ENCODE results near the gene FGF19.

FGF19 gene

DNA sequence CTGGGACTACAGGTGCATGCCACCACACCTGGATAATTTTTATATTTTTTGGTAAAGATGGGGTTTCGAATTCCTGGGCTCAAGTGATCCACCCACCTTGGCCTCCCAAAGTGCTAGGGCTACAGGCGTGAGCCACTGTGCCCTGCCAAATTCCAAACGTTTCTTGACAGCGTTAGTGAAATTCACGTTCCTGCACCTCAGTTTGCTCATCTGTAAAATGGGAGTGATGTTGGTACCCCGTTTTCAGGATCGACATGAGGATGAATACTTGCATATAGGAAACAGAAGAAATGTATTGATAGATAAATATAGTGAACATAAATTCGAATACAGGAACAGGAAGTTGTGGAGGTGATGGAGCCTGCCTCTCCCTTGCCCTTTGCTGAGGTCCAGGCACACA is 18.5 kb downstream of the FGF19 start:
- ATAC-seq (ENCODE audit: insufficient read depth, low read depth) (no peak), DNase-seq (no peak)
- Histone ChIP-seq H3K9ac (ENCODE audit: low read depth, low read length) (no peak overlapping the region), H3K79me2 (ENCODE audit: insufficient read depth, low read length) (no peaks in the 10 kb centered on the region), H3K9me3 (ENCODE audit: insufficient read depth, low read length, severe bottlenecking) (no peaks in the 10 kb centered on the region), H4K20me1 (ENCODE audit: insufficient read depth, low read length) (no peaks in the 10 kb centered on the region), H3K36me3 (ENCODE audit: insufficient read depth, low read length) (no peaks in the 10 kb centered on the region), H2AFZ (ENCODE audit: low read depth, low read length) (peak overlapping the region; percentile 30; the same call in 1 of the 2 replicates), H3K27ac (ENCODE audit: low read length) (no peak overlapping the region), H3K4me2 (ENCODE audit: insufficient read depth, low read length) (peak overlapping the region; percentile 34; the same call in 1 of the 2 replicates), H3K27me3 (ENCODE audit: insufficient read depth, low read length, poor library complexity) (peaks cover 10% of the 10 kb centered on the region), H3K4me3 (ENCODE audit: low read depth in 1 of 2, low read length in 2 of 2) (no peak overlapping the region), H3K4me1 (ENCODE audit: insufficient read depth, low read length) (peaks cover 8% of the 10 kb centered on the region)
- TF ChIP-seq, protein P1, sequence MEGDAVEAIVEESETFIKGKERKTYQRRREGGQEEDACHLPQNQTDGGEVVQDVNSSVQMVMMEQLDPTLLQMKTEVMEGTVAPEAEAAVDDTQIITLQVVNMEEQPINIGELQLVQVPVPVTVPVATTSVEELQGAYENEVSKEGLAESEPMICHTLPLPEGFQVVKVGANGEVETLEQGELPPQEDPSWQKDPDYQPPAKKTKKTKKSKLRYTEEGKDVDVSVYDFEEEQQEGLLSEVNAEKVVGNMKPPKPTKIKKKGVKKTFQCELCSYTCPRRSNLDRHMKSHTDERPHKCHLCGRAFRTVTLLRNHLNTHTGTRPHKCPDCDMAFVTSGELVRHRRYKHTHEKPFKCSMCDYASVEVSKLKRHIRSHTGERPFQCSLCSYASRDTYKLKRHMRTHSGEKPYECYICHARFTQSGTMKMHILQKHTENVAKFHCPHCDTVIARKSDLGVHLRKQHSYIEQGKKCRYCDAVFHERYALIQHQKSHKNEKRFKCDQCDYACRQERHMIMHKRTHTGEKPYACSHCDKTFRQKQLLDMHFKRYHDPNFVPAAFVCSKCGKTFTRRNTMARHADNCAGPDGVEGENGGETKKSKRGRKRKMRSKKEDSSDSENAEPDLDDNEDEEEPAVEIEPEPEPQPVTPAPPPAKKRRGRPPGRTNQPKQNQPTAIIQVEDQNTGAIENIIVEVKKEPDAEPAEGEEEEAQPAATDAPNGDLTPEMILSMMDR (IDR thresholded peaks at IDR 0.05; ENCODE audit: borderline replicate concordance, extremely low read depth, low read length, poor library complexity, severe bottlenecking), result no peak
- TF ChIP-seq EZH2 (IDR thresholded peaks at IDR 0.05; ENCODE audit: borderline replicate concordance, low read depth, low read length, severe bottlenecking), result no peak

DNA sequence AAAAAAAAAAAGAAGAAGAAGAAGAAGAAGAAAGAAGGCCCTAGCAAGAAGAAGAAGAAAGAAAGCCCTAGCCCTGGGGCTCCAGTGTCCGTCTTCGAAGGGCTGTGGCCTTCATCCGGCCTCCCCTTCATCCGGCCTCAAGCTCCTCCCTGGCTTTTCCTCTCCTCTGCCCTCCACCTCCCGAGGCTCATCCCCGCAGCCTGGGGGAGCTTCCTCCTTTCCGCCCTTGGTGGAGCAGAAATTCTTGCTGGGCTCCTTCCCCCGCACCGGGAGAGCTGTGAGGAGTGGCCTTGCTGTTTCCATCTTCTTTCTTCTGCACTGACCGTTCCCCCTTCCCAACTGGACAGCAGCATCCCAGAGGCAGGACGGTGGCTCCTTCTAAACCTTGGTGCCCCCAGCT is 19.2 kb downstream of the FGF19 start:
- no peaks in the 10 kb centered on the region for H3K79me2 ChIP-seq (ENCODE audit: insufficient read depth, low read length)
- H3K27ac ChIP-seq (ENCODE audit: low read length), result no peak overlapping the region
- no peak overlapping the region for H3K9ac ChIP-seq (ENCODE audit: low read depth, low read length)
- no peak overlapping the region for H2AFZ ChIP-seq (ENCODE audit: low read depth, low read length)
- no peaks in the 10 kb centered on the region for H3K9me3 ChIP-seq (ENCODE audit: insufficient read depth, low read length, severe bottlenecking)
- DNase-seq (no peak), ATAC-seq (ENCODE audit: insufficient read depth, low read depth) (no peak)
- H3K4me3 ChIP-seq (ENCODE audit: low read depth in 1 of 2, low read length in 2 of 2), result no peak overlapping the region
- no peak for TF ChIP-seq EZH2 (IDR thresholded peaks at IDR 0.05; ENCODE audit: borderline replicate concordance, low read depth, low read length, severe bottlenecking)
- TF ChIP-seq, protein P1 (IDR thresholded peaks at IDR 0.05; ENCODE audit: borderline replicate concordance, extremely low read depth, low read length, poor library complexity, severe bottlenecking), result no peak
- H3K27me3 ChIP-seq (ENCODE audit: insufficient read depth, low read length, poor library complexity), result peaks cover 10% of the 10 kb centered on the region
- H4K20me1 ChIP-seq (ENCODE audit: insufficient read depth, low read length), result no peaks in the 10 kb centered on the region
- H3K4me1 ChIP-seq (ENCODE audit: insufficient read depth, low read length), result peaks cover 8% of the 10 kb centered on the region
- H3K36me3 ChIP-seq (ENCODE audit: insufficient read depth, low read length), result no peaks in the 10 kb centered on the region
- no peak overlapping the region for H3K4me2 ChIP-seq (ENCODE audit: insufficient read depth, low read length)

DNA sequence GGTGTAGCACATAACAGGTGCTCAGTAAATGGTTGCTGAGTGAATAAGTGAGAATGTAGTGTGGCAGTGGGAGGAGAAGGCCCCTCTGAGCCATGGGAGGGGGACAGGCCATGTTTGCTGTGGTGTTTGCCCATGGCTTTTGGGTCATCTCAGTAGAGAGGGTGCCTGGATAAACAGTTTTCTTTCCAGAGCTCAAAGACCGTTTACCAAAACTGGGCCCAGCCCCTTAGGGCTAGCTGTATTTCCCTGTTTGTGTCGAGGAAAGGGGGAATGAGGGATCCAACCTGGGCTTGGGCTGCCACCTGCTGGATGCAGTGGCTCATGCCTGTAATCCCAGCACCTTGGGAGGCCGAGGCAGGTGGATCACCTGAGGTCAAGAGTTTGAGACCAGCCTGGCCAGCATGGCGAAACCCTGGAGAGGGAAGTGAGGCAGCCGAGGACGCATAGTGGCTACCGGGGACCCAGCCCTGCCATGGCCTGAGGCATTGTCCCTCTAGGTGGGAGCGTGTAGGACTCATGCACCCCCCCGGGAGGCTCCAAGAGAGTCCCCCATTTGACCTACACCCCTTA is 20.0 kb downstream of the FGF19 start:
- no peak overlapping the region for H2AFZ ChIP-seq (ENCODE audit: low read depth, low read length)
- no peaks in the 10 kb centered on the region for H3K79me2 ChIP-seq (ENCODE audit: insufficient read depth, low read length)
- no peaks in the 10 kb centered on the region for H3K36me3 ChIP-seq (ENCODE audit: insufficient read depth, low read length)
- H3K4me3 ChIP-seq (ENCODE audit: low read depth in 1 of 2, low read length in 2 of 2), result no peak overlapping the region
- H4K20me1 ChIP-seq (ENCODE audit: insufficient read depth, low read length), result no peaks in the 10 kb centered on the region
- H3K27ac ChIP-seq (ENCODE audit: low read length), result no peak overlapping the region
- H3K27me3 ChIP-seq (ENCODE audit: insufficient read depth, low read length, poor library complexity), result peaks cover 10% of the 10 kb centered on the region
- no peaks in the 10 kb centered on the region for H3K9me3 ChIP-seq (ENCODE audit: insufficient read depth, low read length, severe bottlenecking)
- H3K4me1 ChIP-seq (ENCODE audit: insufficient read depth, low read length), result peaks cover 8% of the 10 kb centered on the region
- H3K9ac ChIP-seq (ENCODE audit: low read depth, low read length), result no peak overlapping the region
- no peak overlapping the region for H3K4me2 ChIP-seq (ENCODE audit: insufficient read depth, low read length)
- TF ChIP-seq, protein P1 (IDR thresholded peaks at IDR 0.05; ENCODE audit: borderline replicate concordance, extremely low read depth, low read length, poor library complexity, severe bottlenecking), result peak; percentile 49
- no peak for TF ChIP-seq EZH2 (IDR thresholded peaks at IDR 0.05; ENCODE audit: borderline replicate concordance, low read depth, low read length, severe bottlenecking)
- DNase-seq (no peak), ATAC-seq (ENCODE audit: insufficient read depth, low read depth) (no peak)
